Choroid plexus epithelial cell (primary cell): Measurements from ENCODE around the gene C10orf95.

Experiments
- DNase-seq: peaks from one replicate; pipeline ENCODE4 v3.0.0-alpha.2; 2010; ENCODE audit warnings: low read depth
- H3K4me3 ChIP-seq: 2 replicates; pipeline ENCODE4 v1.5.1; 2011; ENCODE audit warnings: low read depth, mild to moderate bottlenecking, control low read depth, low read length, moderate library complexity
- TF ChIP-seq, protein P1 (sequence below): conservative IDR thresholded peaks from 2 replicates; pipeline ENCODE4 v1.5.1; 2011; ENCODE audit warnings: low read depth, mild to moderate bottlenecking, control low read depth, inconsistent platforms, low read length, moderate library complexity

Gene C10orf95

DNA sequence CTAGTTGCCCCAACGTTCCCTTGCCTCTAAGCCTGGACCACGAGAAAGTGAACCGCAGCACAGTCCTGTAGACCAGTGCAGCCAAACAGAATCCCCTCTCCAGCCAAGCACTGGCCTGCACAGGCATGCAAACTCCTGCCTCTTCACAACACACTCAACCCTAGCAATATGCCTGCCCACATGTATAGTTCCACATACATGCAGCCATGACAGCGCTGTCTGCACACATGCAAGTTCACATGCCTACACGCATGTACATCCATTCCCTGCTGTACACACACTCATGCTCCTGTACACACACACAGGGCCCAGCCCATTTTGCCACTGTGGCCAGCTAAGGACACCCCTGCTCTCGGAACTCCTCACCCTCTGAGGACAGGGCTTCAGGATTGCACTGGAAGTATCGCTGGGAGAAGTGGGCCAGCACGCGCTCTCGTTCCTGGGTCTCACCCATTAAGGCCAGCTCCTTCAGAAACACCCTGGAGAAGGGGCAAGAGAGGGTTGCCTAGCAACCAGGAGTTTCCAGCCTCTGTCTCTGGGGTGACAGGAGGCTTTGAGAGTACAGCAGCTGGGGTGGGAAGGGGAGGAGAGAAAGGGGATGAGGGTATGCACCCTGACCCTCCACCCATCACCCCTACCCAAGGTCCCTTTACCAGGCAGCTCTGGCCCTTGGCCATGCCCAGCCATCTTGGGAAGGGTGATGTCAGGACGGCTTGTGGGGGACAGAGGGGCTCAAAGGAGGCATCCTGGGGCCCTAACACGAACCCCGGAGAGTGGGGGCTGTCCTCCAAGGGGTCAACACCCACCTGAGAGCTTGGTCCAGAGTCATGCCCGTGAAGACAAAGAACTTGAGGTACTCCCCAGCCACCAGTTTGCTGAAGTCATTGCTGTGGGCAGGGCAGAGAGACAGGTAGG is 39.7 kb downstream of the C10orf95 start:
- DNase-seq: no peak
- no peak overlapping the region for H3K4me3 ChIP-seq
- TF ChIP-seq, protein P1, sequence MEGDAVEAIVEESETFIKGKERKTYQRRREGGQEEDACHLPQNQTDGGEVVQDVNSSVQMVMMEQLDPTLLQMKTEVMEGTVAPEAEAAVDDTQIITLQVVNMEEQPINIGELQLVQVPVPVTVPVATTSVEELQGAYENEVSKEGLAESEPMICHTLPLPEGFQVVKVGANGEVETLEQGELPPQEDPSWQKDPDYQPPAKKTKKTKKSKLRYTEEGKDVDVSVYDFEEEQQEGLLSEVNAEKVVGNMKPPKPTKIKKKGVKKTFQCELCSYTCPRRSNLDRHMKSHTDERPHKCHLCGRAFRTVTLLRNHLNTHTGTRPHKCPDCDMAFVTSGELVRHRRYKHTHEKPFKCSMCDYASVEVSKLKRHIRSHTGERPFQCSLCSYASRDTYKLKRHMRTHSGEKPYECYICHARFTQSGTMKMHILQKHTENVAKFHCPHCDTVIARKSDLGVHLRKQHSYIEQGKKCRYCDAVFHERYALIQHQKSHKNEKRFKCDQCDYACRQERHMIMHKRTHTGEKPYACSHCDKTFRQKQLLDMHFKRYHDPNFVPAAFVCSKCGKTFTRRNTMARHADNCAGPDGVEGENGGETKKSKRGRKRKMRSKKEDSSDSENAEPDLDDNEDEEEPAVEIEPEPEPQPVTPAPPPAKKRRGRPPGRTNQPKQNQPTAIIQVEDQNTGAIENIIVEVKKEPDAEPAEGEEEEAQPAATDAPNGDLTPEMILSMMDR: no peak

DNA sequence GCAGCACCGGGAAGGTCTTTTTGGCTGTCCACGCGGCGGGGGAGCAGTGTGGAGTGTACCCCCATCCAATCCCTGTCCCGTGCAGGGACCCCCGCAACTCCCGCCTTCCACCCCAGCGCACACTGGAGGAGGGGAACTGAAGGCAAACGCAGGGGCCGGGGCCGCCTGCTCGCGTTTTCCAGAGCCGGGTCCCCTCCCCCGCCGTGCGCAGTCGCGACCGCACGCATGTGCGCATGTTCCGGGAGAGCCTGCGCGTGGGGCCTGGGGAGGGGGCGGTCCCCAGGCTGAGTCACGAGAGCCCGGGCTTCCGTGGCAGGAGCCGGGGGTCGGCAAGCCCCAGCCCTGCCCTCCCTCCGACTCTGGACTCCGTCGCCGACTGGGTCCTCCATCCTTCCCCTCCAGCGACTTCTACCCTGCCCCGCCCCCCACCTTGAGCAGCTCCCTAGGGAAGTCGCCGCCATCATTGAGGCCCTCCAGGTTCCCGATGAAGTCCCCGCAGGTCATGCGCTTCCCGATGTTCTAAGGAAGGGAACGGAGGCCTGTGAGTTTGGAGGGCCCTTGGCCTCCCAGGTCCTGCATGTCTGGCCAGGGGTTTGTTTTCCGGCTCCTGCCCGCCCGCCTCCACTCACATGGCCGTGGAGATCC is 40.8 kb downstream of the C10orf95 start:
- H3K4me3 ChIP-seq: peak overlapping the region; percentile 61
- peak; percentile 39 for DNase-seq
- TF ChIP-seq, protein P1: no peak

DNA sequence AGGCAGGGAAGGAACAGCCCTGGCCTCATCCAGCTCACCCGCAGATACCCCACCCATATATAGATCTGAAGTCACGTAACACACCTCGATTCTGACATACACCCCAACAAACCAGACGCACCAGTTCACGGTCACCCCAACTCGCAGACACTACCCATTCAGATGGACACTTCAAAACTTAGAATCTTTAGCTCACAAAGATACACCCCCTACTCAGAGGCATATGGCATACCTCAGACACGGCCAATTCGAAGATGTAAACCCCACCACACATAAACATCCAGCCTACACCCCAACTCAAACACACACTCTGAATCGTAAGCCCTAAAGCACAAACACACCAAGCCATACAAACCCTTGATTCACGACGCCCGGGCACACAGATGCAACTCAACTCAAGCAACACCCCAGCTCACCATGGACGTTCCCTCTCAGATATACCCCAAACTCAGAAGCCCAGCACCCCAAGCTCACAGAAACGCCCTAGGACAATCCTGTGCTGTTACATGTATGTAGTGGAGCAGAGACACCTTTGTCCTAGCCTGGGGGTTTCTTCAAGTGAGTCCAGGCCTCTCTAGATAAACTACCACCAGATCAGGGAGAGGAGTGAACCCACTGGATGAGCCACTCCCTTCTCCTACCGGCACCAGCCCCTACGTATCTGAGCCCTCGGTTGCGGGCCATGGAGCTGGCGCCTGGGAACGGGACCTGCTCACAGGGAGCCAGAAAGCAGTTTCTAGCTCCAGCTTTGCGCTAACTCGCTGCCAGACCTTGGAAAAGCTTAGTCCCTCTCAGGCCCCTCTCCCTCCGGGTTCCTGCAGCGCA is 41.5 kb downstream of the C10orf95 start:
- H3K4me3 ChIP-seq: peak overlapping the region; percentile 61
- TF ChIP-seq, protein P1: no peak
- DNase-seq: no peak

DNA sequence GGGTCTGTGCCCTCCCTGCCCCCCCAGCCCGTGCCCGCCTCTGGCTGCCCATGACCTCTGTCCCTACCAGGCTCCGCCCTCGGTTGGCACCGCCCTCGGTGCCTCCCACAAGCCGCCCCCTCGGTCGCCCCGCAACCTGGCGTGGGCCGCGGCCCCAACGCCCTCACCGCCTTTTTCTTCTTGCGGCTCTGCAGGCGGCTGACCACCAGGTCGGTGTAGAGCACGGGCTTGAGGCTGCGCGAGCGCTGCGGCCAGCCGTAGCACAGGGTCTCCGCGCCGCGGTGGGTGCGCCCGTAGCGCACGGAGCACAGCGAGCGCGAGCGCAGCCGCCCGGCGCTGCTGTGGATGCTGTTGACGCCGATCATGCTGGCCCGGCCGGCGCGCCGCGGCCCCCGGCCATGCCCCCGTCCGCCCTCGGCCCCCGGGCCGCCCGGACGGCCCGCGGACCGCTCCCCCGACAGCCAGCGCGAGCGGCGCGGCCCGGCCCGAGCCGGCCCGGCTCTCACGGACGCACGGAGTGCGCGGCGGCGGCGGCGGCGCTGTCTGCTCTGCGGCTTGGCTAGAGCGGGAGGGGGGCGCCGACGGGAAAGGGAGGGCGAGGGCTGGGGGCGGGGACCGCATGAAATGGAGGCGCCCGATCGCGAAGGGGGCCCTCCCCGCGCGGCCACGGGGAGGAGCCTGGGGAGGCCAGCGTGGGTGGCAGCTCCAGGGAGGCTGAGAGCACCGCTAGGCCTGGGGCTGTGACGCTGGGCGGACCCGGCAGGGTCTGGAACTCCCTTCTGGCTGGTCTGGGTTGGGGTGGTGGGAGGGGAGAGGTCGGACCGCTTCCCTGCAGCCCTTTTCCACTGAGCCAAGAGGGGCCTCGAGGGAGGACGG is 42.4 kb downstream of the C10orf95 start:
- DNase-seq: peak; percentile 44
- peak overlapping the region; percentile 54 for H3K4me3 ChIP-seq
- TF ChIP-seq, protein P1: no peak

DNA sequence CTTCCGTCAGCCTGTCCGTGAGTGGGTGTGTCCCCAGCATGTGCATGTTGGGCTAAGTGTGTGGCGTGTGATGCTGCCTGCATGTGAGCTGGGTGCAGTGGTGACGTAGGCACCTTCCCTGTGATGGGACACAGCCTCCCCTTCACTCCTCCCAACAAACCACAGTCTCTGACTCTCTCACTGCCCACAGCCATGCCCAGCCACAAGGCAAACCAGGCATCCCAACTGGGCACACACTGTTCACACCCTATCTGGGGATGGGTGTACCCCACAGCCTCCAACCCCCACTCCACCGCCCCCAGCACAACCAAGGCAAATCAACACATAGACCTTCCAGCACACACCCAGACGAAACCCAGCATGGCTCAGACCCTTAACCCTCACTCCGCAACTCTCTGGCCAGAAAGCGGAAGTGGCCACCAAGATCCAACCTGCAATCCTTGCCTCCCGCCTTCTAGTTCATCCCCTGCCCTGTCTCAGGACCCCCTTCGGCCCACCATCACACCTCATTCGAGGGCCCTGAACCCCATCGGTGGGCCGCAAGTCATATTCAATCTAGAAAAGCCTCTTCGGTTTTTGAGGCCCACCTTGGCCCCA is 43.1 kb downstream of the C10orf95 start:
- H3K4me3 ChIP-seq: peak overlapping the region; percentile 54
- DNase-seq: no peak
- TF ChIP-seq, protein P1: no peak
